Epithelial cell of esophagus (primary cell): Measurements from ENCODE around the gene NPBWR2.
A peak's percentile ranks its signal among the peaks of the same experiment; 100 is the strongest.
"Not testable (repeated sequence)": the region's sequence is repeated elsewhere in the genome, so short reads cannot be mapped to it uniquely, and the experiment has no call there.

Experiments used
- DNase-seq: peaks from one replicate; pipeline ENCODE4 v3.0.0; 2010; ENCODE audit warnings: low read depth
- H3K4me3 ChIP-seq: 2 replicates; pipeline ENCODE4 v1.5.1; 2011; ENCODE audit warnings: mild to moderate bottlenecking, low read length, control low read depth
- CTCF ChIP-seq: IDR thresholded peaks from 2 replicates; pipeline ENCODE4 v1.5.1; 2011; ENCODE audit warnings: low read depth, mild to moderate bottlenecking, low read length, control low read depth, inconsistent platforms; ENCODE audit not compliant: insufficient read depth; ENCODE audit errors: missing control alignments

The NPBWR2 gene

GRCh38 chr20:64092258-64093012, 14.9 kb downstream of the NPBWR2 start:
- no peak for DNase-seq
- H3K4me3 ChIP-seq = no peak overlapping the region
- no peak for TF ChIP-seq CTCF

- DNase-seq = no peak
- no peak for TF ChIP-seq CTCF
- no peak overlapping the region for H3K4me3 ChIP-seq
Observed at GRCh38 chr20:64091770-64092169, 15.6 kb downstream of the NPBWR2 start.

GRCh38 chr20:64091340-64091739, 16.0 kb downstream of the NPBWR2 start:
- DNase-seq = no peak
- no peak for TF ChIP-seq CTCF
- no peak overlapping the region for H3K4me3 ChIP-seq

GRCh38 chr20:64090165-64090564, 17.2 kb downstream of the NPBWR2 start:
- no peak for TF ChIP-seq CTCF
- no peak overlapping the region for H3K4me3 ChIP-seq
- DNase-seq = no peak

- H3K4me3 ChIP-seq = not testable (repeated sequence)
Observed at GRCh38 chr20:64088586-64088985, 18.8 kb downstream of the NPBWR2 start.

GRCh38 chr20:64087226-64087825, 20.0 kb downstream of the NPBWR2 start:
- not testable (repeated sequence) for DNase-seq, H3K4me3 ChIP-seq

More at GRCh38 chr20:64088586-64088985, 18.8 kb downstream of the NPBWR2 start:
- DNase-seq = not testable (repeated sequence)

GRCh38 chr20:64086801-64087200, 20.6 kb downstream of the NPBWR2 start:
- TF ChIP-seq CTCF = no peak
- no peak overlapping the region for H3K4me3 ChIP-seq
- peak; percentile 68 for DNase-seq

GRCh38 chr20:64084685-64085152, 22.6 kb downstream of the NPBWR2 start:
- TF ChIP-seq CTCF = no peak
- H3K4me3 ChIP-seq = no peak overlapping the region
- DNase-seq = no peak
